HK-2 (cell line): ENCODE results near the gene BANF1.

Experiments
- DNase-seq: peaks from one replicate; pipeline ENCODE4 v3.0.0-alpha.2; 2018; ENCODE audit not compliant: unreplicated experiment

BANF1 gene

GRCh38 chr11:66039765-66040164, 37.5 kb downstream of the BANF1 start:
- no peak for DNase-seq

- no peak for DNase-seq
These were observed 40.1 kb downstream of the BANF1 start for GRCh38 chr11:66042227-66042995.

GRCh38 chr11:66042996-66043906, 40.9 kb downstream of the BANF1 start:
- DNase-seq: no peak

GRCh38 chr11:66044757-66045156, 42.5 kb downstream of the BANF1 start:
- DNase-seq: no peak

GRCh38 chr11:66045177-66045639, 42.9 kb downstream of the BANF1 start:
- DNase-seq: peak; percentile 47

- DNase-seq: no peak
These were observed 44.6 kb downstream of the BANF1 start for GRCh38 chr11:66046901-66047300.

GRCh38 chr11:66047541-66048365, 45.5 kb downstream of the BANF1 start:
- DNase-seq: no peak

- no peak for DNase-seq
These were observed 46.4 kb downstream of the BANF1 start, which contains the start of gene GAL3ST3 for GRCh38 chr11:66048547-66049323. TSS of gene GAL3ST3 (minus strand) at chr11:66049161. CDS start at chr11:66045415, 3,746 bp downstream.

- DNase-seq: no peak
These were observed 48.4 kb downstream of the BANF1 start for GRCh38 chr11:66050581-66051231.

GRCh38 chr11:66051371-66051765, 49.1 kb downstream of the BANF1 start:
- no peak for DNase-seq

GRCh38 chr11:66051766-66052663, 49.7 kb downstream of the BANF1 start, which contains the start of gene SF3B2:
TSS of gene SF3B2 (plus strand) at chr11:66052364. CDS start at chr11:66052385, 21 bp downstream.
- peak; percentile 95 for DNase-seq

GRCh38 chr11:66052664-66052982, 50.3 kb downstream of the BANF1 start:
- DNase-seq: no peak
